Osteocyte (in vitro differentiated cells): ENCODE measurements around the gene RALGPS2. TPM values are rescaled to one million over a fixed set of nuclear protein-coding genes. Genes with fewer than 3 reads are reported as not detected.
"Not testable (repeated sequence)": the region's sequence is repeated elsewhere in the genome, so short reads cannot be mapped to it uniquely, and the experiment has no call there.

ENCODE experiments used
- DNase-seq: peaks from one replicate; pipeline ENCODE4 v3.0.0; 2021; ENCODE audit warnings: mixed read lengths; ENCODE audit not compliant: unreplicated experiment; ENCODE audit errors: extremely low spot score
- H3K27ac Mint-ChIP-seq: one replicate; pipeline ENCODE4 v1.8.0; 2021; ENCODE audit warnings: mild to moderate bottlenecking, mixed read lengths; ENCODE audit not compliant: unreplicated experiment
- H3K27me3 Mint-ChIP-seq: one replicate; pipeline ENCODE4 v1.8.0; 2021; ENCODE audit warnings: mixed read lengths; ENCODE audit not compliant: unreplicated experiment
- H3K36me3 Mint-ChIP-seq: one replicate; pipeline ENCODE4 v1.8.0; 2021; ENCODE audit warnings: mixed read lengths; ENCODE audit not compliant: unreplicated experiment
- H3K4me1 Mint-ChIP-seq: one replicate; pipeline ENCODE4 v1.8.0; 2021; ENCODE audit warnings: mixed read lengths; ENCODE audit not compliant: unreplicated experiment
- H3K4me3 Mint-ChIP-seq: one replicate; pipeline ENCODE4 v1.8.0; 2021; ENCODE audit warnings: mild to moderate bottlenecking, moderate library complexity, mixed read lengths; ENCODE audit not compliant: unreplicated experiment
- H3K9me3 Mint-ChIP-seq: one replicate; pipeline ENCODE4 v1.8.0; 2021; ENCODE audit warnings: mixed read lengths; ENCODE audit not compliant: unreplicated experiment
- total RNA-seq: library from RNA; stranded (reverse); gene quantifications from 2 replicates; pipeline ENCODE4 v1.2.1, GENCODE V29; 2021
- TF ChIP-seq, protein P1 (sequence below): fragments of 200-600 bp; sonication (generic); IDR thresholded peaks from 2 replicates; pipeline ENCODE4 v1.5.0; 2021; ENCODE audit warnings: antibody characterized with exemption, mild to moderate bottlenecking, moderate library complexity

The RALGPS2 gene
- total RNA-seq, 1 donor from 2014 or later: 6.5 TPM

DNA sequence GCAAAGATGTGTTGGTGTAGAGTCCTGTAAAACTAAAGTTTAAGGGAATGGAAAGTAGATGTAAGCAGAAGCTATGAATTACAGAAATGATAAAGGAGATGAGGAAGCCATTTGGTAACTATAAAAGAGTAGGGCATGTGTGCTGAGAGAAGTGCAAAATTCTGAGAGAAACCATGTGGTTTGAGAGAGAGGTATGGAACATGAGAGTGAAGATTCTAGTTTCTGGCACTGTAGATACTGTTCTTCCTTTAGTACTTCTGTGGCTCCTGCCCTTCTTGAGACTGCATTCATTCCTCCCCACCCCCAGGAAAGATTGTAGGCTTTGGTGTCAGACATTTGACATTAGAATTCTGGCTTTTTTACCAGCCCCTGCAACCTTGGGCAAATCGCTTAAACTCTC lies 15.4 kb downstream of the RALGPS2 start:
- no peak overlapping the region for H3K27ac Mint-ChIP-seq
- DNase-seq: no peak
- H3K27me3 Mint-ChIP-seq: no peaks in the 10 kb centered on the region
- no peak overlapping the region for H3K4me3 Mint-ChIP-seq
- peaks cover 20% of the 10 kb centered on the region for H3K9me3 Mint-ChIP-seq
- peaks cover 24% of the 10 kb centered on the region for H3K36me3 Mint-ChIP-seq
- peaks cover 1% of the 10 kb centered on the region for H3K4me1 Mint-ChIP-seq
- TF ChIP-seq, protein P1, sequence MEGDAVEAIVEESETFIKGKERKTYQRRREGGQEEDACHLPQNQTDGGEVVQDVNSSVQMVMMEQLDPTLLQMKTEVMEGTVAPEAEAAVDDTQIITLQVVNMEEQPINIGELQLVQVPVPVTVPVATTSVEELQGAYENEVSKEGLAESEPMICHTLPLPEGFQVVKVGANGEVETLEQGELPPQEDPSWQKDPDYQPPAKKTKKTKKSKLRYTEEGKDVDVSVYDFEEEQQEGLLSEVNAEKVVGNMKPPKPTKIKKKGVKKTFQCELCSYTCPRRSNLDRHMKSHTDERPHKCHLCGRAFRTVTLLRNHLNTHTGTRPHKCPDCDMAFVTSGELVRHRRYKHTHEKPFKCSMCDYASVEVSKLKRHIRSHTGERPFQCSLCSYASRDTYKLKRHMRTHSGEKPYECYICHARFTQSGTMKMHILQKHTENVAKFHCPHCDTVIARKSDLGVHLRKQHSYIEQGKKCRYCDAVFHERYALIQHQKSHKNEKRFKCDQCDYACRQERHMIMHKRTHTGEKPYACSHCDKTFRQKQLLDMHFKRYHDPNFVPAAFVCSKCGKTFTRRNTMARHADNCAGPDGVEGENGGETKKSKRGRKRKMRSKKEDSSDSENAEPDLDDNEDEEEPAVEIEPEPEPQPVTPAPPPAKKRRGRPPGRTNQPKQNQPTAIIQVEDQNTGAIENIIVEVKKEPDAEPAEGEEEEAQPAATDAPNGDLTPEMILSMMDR: no peak

DNA sequence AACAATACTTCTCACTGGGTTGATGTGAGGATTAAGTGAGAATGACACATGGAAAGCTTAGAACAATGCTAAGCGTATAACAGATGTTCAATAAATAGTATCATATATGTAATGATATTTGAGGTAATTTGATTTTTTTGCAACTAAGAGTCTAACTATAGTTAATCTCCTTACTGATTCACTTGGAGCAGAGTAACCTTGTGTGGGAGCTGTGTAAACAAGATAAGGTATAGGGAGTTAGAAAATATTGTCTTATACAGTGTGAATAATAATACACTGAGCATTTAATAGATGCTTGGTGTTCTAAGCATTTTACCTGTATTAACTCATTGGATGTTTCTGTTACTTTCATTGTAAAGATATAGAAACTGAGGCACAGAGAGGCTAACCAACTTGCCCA lies 15.9 kb downstream of the RALGPS2 start:
- Mint-ChIP-seq H3K4me3 (no peak overlapping the region), H3K27me3 (no peaks in the 10 kb centered on the region), H3K27ac (no peak overlapping the region), H3K4me1 (peaks cover 1% of the 10 kb centered on the region), H3K36me3 (peaks cover 24% of the 10 kb centered on the region), H3K9me3 (peaks cover 20% of the 10 kb centered on the region)
- no peak for DNase-seq
- TF ChIP-seq, protein P1: no peak

DNA sequence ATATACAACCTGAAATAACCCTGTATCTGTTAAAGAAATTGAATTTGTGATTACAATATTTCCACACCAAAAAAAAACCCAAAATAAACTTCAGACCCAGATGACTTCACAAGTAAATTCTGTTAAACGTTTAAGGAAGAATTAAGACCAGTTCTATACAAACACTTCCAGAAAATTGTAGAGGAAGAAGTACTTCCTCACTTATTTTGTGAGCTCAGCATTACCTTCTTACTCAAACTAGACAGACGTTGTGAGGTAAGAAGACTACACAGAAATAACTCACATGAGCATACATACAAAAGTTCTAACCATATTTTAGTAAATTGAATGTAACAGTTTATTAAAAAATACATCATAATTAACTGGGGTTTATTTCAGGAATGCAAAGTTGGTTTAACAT lies 18.8 kb downstream of the RALGPS2 start:
- Mint-ChIP-seq H3K9me3 (peaks cover 20% of the 10 kb centered on the region), H3K36me3 (peaks cover 24% of the 10 kb centered on the region), H3K4me3 (no peak overlapping the region), H3K27ac (no peak overlapping the region), H3K4me1 (peaks cover 1% of the 10 kb centered on the region), H3K27me3 (no peaks in the 10 kb centered on the region)
- TF ChIP-seq, protein P1: no peak
- no peak for DNase-seq

DNA sequence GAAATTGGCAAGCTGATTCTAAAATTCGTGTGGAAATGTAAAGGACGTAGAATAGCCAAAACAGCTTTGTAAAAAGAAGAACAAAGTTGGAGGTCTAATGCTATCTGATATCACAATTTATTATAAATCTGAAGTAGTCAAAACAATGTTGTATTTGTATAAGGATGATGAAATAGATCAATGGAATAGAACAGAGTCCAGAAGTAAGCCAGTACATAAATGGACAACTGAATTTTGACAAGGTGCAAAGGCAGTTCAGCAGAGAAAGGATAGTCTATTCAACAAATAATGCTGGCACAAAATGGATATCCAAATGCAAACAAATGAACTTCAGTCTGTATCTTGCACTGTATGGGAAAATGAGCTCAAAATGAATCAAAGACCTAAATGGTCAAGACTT lies 20.2 kb downstream of the RALGPS2 start:
- Mint-ChIP-seq H3K27ac (no peak overlapping the region), H3K9me3 (peaks cover 20% of the 10 kb centered on the region), H3K27me3 (no peaks in the 10 kb centered on the region), H3K4me1 (no peaks in the 10 kb centered on the region), H3K36me3 (peaks cover 24% of the 10 kb centered on the region), H3K4me3 (no peak overlapping the region)
- no peak for DNase-seq
- TF ChIP-seq, protein P1: no peak

DNA sequence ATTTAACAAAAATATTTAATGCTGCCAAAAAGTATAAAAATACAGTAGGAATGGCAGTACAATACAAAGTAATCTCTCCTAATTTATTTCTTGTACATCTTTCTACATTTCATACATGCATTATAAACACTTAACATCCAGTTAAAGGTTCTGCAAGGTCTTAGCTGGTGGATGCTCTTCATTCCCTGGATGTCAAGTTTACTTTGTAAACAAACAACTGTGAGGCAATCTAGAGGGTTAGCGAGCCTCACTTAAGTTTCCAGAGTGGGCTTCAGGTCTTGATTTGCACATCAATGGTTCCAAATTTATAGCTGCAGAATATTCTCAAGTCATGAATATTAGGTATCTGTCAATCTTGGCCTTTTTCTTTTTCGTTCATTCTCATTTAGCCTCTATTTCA lies 21.3 kb downstream of the RALGPS2 start:
- no peaks in the 10 kb centered on the region for H3K4me1 Mint-ChIP-seq

DNA sequence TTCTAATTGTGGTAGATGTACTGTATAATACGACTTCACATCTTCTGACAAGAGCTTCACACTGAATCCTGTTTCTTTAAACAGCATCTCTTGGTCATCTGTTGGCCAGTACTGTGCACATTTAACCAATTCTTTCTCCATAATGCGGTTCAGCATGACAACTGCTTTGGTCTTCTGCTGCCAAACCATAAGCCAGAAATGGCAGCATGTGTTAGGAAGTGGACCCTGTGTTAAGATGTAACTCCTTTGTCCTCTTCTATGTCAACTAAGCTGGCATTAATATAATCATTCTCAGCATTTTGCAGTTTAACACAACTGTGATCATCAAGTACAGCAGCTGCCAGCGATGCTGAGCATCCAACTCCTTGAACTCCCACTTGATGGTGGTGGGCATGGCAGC lies 22.3 kb downstream of the RALGPS2 start:
- Mint-ChIP-seq H3K36me3 (peaks cover 14% of the 10 kb centered on the region), H3K9me3 (peaks cover 17% of the 10 kb centered on the region)
- DNase-seq, H3K27ac Mint-ChIP-seq, H3K4me3 Mint-ChIP-seq, H3K27me3 Mint-ChIP-seq, H3K4me1 Mint-ChIP-seq: not testable (repeated sequence)

More for the DNA sequence above, 21.3 kb downstream of the RALGPS2 start:
- Mint-ChIP-seq H3K27me3 (no peaks in the 10 kb centered on the region), H3K4me3 (no peak overlapping the region), H3K36me3 (peaks cover 21% of the 10 kb centered on the region), H3K27ac (no peak overlapping the region), H3K9me3 (peaks cover 20% of the 10 kb centered on the region)
- TF ChIP-seq, protein P1: no peak
- no peak for DNase-seq
